ENCODE measurements around the gene TRAFD1. TPM values are rescaled to one million over a fixed set of nuclear protein-coding genes. Genes with fewer than 3 reads are reported as not detected.
"Not testable (repeated sequence)": the region's sequence is repeated elsewhere in the genome, so short reads cannot be mapped to it uniquely, and the experiment has no call there.

TRAFD1 gene, protein sequence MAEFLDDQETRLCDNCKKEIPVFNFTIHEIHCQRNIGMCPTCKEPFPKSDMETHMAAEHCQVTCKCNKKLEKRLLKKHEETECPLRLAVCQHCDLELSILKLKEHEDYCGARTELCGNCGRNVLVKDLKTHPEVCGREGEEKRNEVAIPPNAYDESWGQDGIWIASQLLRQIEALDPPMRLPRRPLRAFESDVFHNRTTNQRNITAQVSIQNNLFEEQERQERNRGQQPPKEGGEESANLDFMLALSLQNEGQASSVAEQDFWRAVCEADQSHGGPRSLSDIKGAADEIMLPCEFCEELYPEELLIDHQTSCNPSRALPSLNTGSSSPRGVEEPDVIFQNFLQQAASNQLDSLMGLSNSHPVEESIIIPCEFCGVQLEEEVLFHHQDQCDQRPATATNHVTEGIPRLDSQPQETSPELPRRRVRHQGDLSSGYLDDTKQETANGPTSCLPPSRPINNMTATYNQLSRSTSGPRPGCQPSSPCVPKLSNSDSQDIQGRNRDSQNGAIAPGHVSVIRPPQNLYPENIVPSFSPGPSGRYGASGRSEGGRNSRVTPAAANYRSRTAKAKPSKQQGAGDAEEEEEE
- total RNA-seq, result 36.9 TPM
- polyA plus RNA-seq, result 31.5 TPM

DNA sequence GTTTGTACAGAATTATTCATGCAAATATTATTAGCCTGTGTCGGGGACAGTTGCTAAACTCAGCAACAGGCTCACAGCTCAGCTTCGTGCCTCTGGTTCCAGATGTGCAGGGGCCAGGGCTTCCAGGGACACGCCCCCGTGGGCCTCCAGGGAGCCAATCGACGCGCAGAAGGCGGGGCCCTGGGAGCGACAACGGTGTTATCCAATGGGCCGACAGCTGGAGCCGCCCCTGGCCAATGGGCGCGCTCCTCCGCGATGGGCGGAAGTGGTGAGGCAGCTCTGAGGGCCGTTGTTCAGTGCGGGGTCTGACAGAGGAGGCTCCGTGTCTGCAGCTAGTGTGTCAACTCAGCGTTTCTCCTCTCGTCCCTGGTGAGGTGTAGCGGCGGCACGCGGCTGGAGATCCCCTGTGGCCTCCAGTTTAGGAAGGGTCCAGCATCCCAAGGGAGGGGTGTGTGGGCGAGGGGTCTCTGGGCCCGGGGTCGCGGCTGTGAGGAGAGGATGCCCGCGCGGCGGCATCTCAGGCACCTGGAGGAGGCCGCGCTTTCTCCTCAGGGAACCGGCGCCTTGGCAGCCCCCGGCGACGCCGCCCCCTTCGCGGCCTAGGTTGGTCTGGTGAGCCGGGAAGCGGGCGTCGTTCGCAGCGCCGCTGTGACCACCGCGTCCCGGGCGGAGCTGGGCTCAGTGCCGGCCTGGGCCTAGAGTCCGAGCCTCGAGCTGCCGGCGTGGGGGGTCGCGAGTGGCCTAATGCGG lies at the start of gene TRAFD1:
Gene TRAFD1 (plus strand): TSS at position 311 of the 750 bp plus-strand sequence. CDS start 4,963 bp downstream, outside the sequence.
- Histone ChIP-seq H3K4me1 (ENCODE audit: insufficient read depth) (peaks cover 1% of the 10 kb centered on the region), H3K27ac (ENCODE audit: low read depth) (peak within 1 kb of the TSS; percentile 87), H3K4me3 (ENCODE audit: low read depth, low read length) (peak within 1 kb of the TSS; percentile 65), H3K36me3 (ENCODE audit: insufficient read depth) (no peaks in the 10 kb centered on the region)
- peak; percentile 92 for DNase-seq (ENCODE audit: extremely low spot score)
- under 1% methylated on average over 63 of the region's 63 CpGs for WGBS

- Histone ChIP-seq H3K4me3 (ENCODE audit: low read depth, low read length) (no peak overlapping the region), H3K27ac (ENCODE audit: low read depth) (no peak overlapping the region), H3K4me1 (ENCODE audit: insufficient read depth) (no peaks in the 10 kb centered on the region), H3K36me3 (ENCODE audit: insufficient read depth) (peaks cover 2% of the 10 kb centered on the region)
- WGBS, result 86% methylated on average over 2 of the region's 2 CpGs
- no peak for DNase-seq (ENCODE audit: extremely low spot score)
Measured at GRCh38 chr12:112087055-112087850, 38.1 kb upstream of the TRAFD1 start.

DNA sequence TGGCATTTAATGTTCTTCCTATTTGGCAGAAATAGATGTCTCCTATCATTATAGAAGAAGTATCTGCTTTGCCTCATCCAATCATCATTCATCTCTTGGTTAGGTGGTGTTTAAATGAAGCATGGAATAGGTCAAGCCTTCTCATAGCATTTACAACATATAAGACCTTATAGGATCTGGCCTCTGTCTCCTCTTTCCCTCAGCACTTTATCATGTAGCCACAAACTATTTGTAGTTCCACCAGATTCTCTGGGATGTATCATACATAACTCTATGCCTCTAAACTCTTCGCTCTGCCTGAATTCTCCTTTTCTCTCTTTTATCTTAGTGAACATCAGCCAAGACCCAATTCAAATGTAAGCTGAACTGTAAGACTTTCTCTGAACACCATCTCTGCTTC lies 37.5 kb upstream of the TRAFD1 start:
- 70% methylated on average over 1 of the region's 1 CpG for WGBS
- no peak for DNase-seq (ENCODE audit: extremely low spot score)
- Histone ChIP-seq H3K36me3 (ENCODE audit: insufficient read depth) (peaks cover 2% of the 10 kb centered on the region), H3K4me3 (ENCODE audit: low read depth, low read length) (no peak overlapping the region), H3K4me1 (ENCODE audit: insufficient read depth) (no peaks in the 10 kb centered on the region), H3K27ac (ENCODE audit: low read depth) (no peak overlapping the region)

GRCh38 chr12:112091563-112091962 lies 33.8 kb upstream of the TRAFD1 start:
- Histone ChIP-seq H3K27ac (ENCODE audit: low read depth) (no peak overlapping the region), H3K4me1 (ENCODE audit: insufficient read depth) (no peaks in the 10 kb centered on the region), H3K4me3 (ENCODE audit: low read depth, low read length) (no peak overlapping the region), H3K36me3 (ENCODE audit: insufficient read depth) (peaks cover 2% of the 10 kb centered on the region)
- no peak for DNase-seq (ENCODE audit: extremely low spot score)
- WGBS, result 95% methylated on average over 3 of the region's 3 CpGs

GRCh38 chr12:112096070-112096469 lies 29.3 kb upstream of the TRAFD1 start:
- Histone ChIP-seq H3K4me3 (ENCODE audit: low read depth, low read length) (no peak overlapping the region), H3K4me1 (ENCODE audit: insufficient read depth) (no peaks in the 10 kb centered on the region), H3K27ac (ENCODE audit: low read depth) (no peak overlapping the region), H3K36me3 (ENCODE audit: insufficient read depth) (peaks cover 4% of the 10 kb centered on the region)
- no peak for DNase-seq (ENCODE audit: extremely low spot score)

DNA sequence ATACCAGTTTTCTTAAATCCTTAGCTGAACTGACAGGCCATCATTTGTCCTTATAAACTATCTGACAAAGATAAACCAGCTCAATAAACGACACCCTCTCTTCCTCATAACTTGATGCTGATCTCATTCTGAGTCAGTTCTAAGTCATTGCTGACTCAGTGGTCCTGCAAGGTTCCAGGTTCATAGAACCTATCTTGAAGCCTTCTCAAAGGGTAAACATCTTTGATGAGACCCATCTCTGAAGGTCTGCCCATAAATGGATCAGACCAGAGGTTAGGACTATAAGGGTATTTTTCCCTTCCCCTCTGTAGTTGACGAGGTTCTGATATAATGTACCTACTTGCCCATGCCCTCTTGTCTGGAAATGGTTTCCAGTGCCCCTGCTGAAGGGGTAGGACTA lies 28.7 kb upstream of the TRAFD1 start:
- no peak for DNase-seq (ENCODE audit: extremely low spot score)
- Histone ChIP-seq H3K4me3 (ENCODE audit: low read depth, low read length) (no peak overlapping the region), H3K36me3 (ENCODE audit: insufficient read depth) (peaks cover 4% of the 10 kb centered on the region), H3K4me1 (ENCODE audit: insufficient read depth) (no peaks in the 10 kb centered on the region), H3K27ac (ENCODE audit: low read depth) (no peak overlapping the region)
- WGBS, result 62% methylated on average over 2 of the region's 2 CpGs

GRCh38 chr12:112097641-112098040 lies 27.7 kb upstream of the TRAFD1 start:
- WGBS, result 94% methylated on average over 8 of the region's 8 CpGs
- H3K27ac ChIP-seq (ENCODE audit: low read depth), result no peak overlapping the region
- DNase-seq (ENCODE audit: extremely low spot score), result no peak
- H3K36me3 ChIP-seq (ENCODE audit: insufficient read depth), result peaks cover 4% of the 10 kb centered on the region
- no peaks in the 10 kb centered on the region for H3K4me1 ChIP-seq (ENCODE audit: insufficient read depth)
- H3K4me3 ChIP-seq (ENCODE audit: low read depth, low read length), result no peak overlapping the region

GRCh38 chr12:112100500-112100899 lies 24.9 kb upstream of the TRAFD1 start:
- H3K4me3 ChIP-seq (ENCODE audit: low read depth, low read length); DNase-seq (ENCODE audit: extremely low spot score); H3K36me3 ChIP-seq (ENCODE audit: insufficient read depth); H3K27ac ChIP-seq (ENCODE audit: low read depth); H3K4me1 ChIP-seq (ENCODE audit: insufficient read depth): not testable (repeated sequence)
- 98% methylated on average over 15 of the region's 15 CpGs for WGBS

GRCh38 chr12:112102127-112102526 lies 23.2 kb upstream of the TRAFD1 start:
- no peak overlapping the region for H3K27ac ChIP-seq (ENCODE audit: low read depth)
- over 99% methylated on average over 4 of the region's 4 CpGs for WGBS
- H3K36me3 ChIP-seq (ENCODE audit: insufficient read depth), result no peaks in the 10 kb centered on the region
- no peaks in the 10 kb centered on the region for H3K4me1 ChIP-seq (ENCODE audit: insufficient read depth)
- DNase-seq (ENCODE audit: extremely low spot score), result no peak
- no peak overlapping the region for H3K4me3 ChIP-seq (ENCODE audit: low read depth, low read length)

GRCh38 chr12:112102746-112103145 lies 22.6 kb upstream of the TRAFD1 start:
- not testable (repeated sequence) for H3K4me1 ChIP-seq (ENCODE audit: insufficient read depth); DNase-seq (ENCODE audit: extremely low spot score); H3K36me3 ChIP-seq (ENCODE audit: insufficient read depth); H3K27ac ChIP-seq (ENCODE audit: low read depth); H3K4me3 ChIP-seq (ENCODE audit: low read depth, low read length)
- 95% methylated on average over 19 of the region's 19 CpGs for WGBS

DNA sequence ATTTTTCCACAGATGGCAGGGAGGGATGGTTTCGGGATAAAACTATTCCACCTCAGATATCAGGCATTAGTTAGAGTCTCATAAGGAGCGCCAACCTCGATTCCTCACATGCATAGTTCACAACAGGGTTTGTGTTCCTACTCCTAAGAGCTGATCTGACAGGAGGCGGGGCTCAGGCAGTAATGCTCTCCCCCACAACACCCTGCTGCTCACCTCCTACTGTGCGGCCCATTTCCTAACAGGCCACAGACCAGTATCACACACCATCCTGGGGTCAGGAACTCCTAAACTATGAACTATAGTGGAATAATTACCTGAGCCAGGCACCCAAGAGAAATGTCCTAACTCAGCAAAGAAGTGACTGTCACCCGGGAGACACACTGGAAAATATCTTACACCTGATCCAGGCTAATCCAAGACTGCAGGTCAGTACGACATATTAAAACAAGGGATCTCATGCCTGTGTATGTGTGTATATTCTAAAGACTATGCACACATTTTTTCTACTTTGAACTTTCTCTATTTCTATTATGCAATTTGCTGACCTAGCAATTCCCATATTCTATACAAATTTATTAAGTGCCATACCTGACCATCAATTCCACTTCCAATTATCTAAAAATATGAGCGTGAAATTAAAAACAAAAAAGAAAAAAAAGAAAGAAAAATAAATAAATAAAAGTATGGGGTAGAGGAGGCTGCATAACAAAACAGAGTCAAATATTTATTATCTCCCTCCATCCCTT lies 21.4 kb upstream of the TRAFD1 start:
- no peak overlapping the region for H3K4me3 ChIP-seq (ENCODE audit: low read depth, low read length)
- H3K36me3 ChIP-seq (ENCODE audit: insufficient read depth), result no peaks in the 10 kb centered on the region
- WGBS, result 91% methylated on average over 8 of the region's 8 CpGs
- H3K27ac ChIP-seq (ENCODE audit: low read depth), result no peak overlapping the region
- H3K4me1 ChIP-seq (ENCODE audit: insufficient read depth), result no peaks in the 10 kb centered on the region
- no peak for DNase-seq (ENCODE audit: extremely low spot score)

DNA sequence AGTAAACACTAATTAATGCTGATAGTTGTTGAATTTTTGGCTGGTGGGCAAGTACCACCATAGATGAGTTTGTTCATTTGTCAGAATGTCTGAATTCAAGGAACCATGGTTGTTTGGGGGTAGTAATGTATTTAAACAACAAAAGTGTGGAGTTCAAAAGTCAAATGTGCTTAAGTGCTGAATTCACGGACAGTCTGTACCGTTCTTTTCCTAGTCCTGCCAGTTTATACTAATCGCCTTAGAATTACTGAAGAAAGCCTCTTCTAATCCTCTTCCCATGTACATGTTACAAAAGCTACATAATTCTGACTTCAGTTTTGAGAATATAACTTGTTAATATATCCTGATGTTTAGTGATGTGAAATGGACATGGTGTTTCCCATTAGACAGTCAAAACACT lies 19.5 kb upstream of the TRAFD1 start:
- H3K27ac ChIP-seq (ENCODE audit: low read depth), result no peak overlapping the region
- no peak overlapping the region for H3K4me3 ChIP-seq (ENCODE audit: low read depth, low read length)
- H3K36me3 ChIP-seq (ENCODE audit: insufficient read depth), result no peaks in the 10 kb centered on the region
- no peak for DNase-seq (ENCODE audit: extremely low spot score)
- 85% methylated on average over 3 of the region's 3 CpGs for WGBS
- H3K4me1 ChIP-seq (ENCODE audit: insufficient read depth), result no peaks in the 10 kb centered on the region
